ENCODE measurements around the gene USP4. TPM values are rescaled to one million over a fixed set of nuclear protein-coding genes. Genes with fewer than 3 reads are reported as not detected.
"Not testable (repeated sequence)": the region's sequence is repeated elsewhere in the genome, so short reads cannot be mapped to it uniquely, and the experiment has no call there.

USP4 gene
- total and polyA plus RNA-seq, 2 experiments from 2014 or later, result 16.9 to 20.3 TPM

GRCh38 chr3:49248840-49249227, 91.0 kb downstream of the USP4 start (continued):
- no peak for TF ChIP-seq ZNF462 (CRISPR knock-in tag; IDR thresholded peaks at IDR 0.05)
- TF ChIP-seq CREB1 (CRISPR knock-in tag; IDR thresholded peaks at IDR 0.05; ENCODE audit: low read depth), result no peak
- TF ChIP-seq POLR2AphosphoS5 (IDR thresholded peaks at IDR 0.05; ENCODE audit: low read depth), result no peak

GRCh38 chr3:49244581-49245205, 95.2 kb downstream of the USP4 start:
- Histone ChIP-seq H3K36me3 (ENCODE audit: insufficient read depth) (no peaks in the 10 kb centered on the region), H2AFZ (no peak overlapping the region; the same call in 1 of the 2 replicates), H3K4me1 (ENCODE audit: insufficient read depth) (no peaks in the 10 kb centered on the region), H3F3A (replicated peaks; ENCODE audit: low read depth) (no peaks in the 10 kb centered on the region), H4K20me1 (replicated peaks; ENCODE audit: insufficient read depth) (no peaks in the 10 kb centered on the region), H3K9me2 (ENCODE audit: insufficient read depth) (no peaks in the 10 kb centered on the region), H3K27ac (ENCODE audit: low read depth) (no peak overlapping the region), H3K4me3 (no peak overlapping the region), H3K79me2 (replicated peaks; ENCODE audit: insufficient read depth) (no peaks in the 10 kb centered on the region), H3K4me2 (no peak overlapping the region), H3K27me3 (ENCODE audit: insufficient read depth) (no peaks in the 10 kb centered on the region)
- TF ChIP-seq CTCF (conservative IDR thresholded peaks at IDR 0.05; ENCODE audit: low read depth in 2 of 2), result peak in 1 of 2 experiments; percentile 27; a peak in 1 of 4 replicates
- TF ChIP-seq EZH2 (IDR thresholded peaks at IDR 0.05; ENCODE audit: low read depth, unreplicated experiment), result no peak
- no peaks in the 10 kb centered on the region for H3K36me3 Mint-ChIP-seq (ENCODE audit: low read depth)
- DNase-seq (ENCODE audit: low spot score), result no peak
- no peaks in the 10 kb centered on the region for H3K4me1 Mint-ChIP-seq
- peaks cover 10% of the 10 kb centered on the region; the same call in 2 of the 3 replicates for H3K9me3 Mint-ChIP-seq
- H3K4me3 Mint-ChIP-seq, result no peak overlapping the region
- peak; percentile 49 for ATAC-seq
- H3K27ac Mint-ChIP-seq, result no peak overlapping the region
- peaks cover 1% of the 10 kb centered on the region for H3K27me3 Mint-ChIP-seq (ENCODE audit: insufficient read depth, low read depth, poor library complexity)

- H3K27ac Mint-ChIP-seq; H3K36me3 Mint-ChIP-seq (ENCODE audit: low read depth); H3K4me3 ChIP-seq: not testable (repeated sequence)
These were observed 99.8 kb downstream of the USP4 start for GRCh38 chr3:49240091-49240490.

More at GRCh38 chr3:49240091-49240490, 99.8 kb downstream of the USP4 start:
- not testable (repeated sequence) for DNase-seq (ENCODE audit: low spot score); H3K27me3 Mint-ChIP-seq (ENCODE audit: insufficient read depth, low read depth, poor library complexity); H3K9me2 ChIP-seq (ENCODE audit: insufficient read depth); H2AFZ ChIP-seq; H3K4me1 ChIP-seq (ENCODE audit: insufficient read depth); H3K4me2 ChIP-seq; H3F3A ChIP-seq (replicated peaks; ENCODE audit: low read depth); ATAC-seq; H3K27ac ChIP-seq (ENCODE audit: low read depth); H3K27me3 ChIP-seq (ENCODE audit: insufficient read depth); H3K4me3 Mint-ChIP-seq; H4K20me1 ChIP-seq (replicated peaks; ENCODE audit: insufficient read depth); H3K79me2 ChIP-seq (replicated peaks; ENCODE audit: insufficient read depth); H3K4me1 Mint-ChIP-seq; H3K36me3 ChIP-seq (ENCODE audit: insufficient read depth)
- peaks cover 36% of the 10 kb centered on the region for H3K9me3 Mint-ChIP-seq

Measured in GM23338 (cell line).